Activated CD8-positive, alpha-beta T cell treated with anti-CD3 and anti-CD28 coated beads for 36 hours (primary cell): Measurements from ENCODE around the gene GNAT1. TPM values are rescaled to one million over a fixed set of nuclear protein-coding genes. Genes with fewer than 3 reads are reported as not detected.

Experiments
- ATAC-seq: fragments of 200-7000 bp; cut with Tn5 transposase; one replicate; pipeline ENCODE4 v1.10.0; 2021; ENCODE audit warnings: mild to moderate bottlenecking, moderate library complexity
- CTCF ChIA-PET: fragments of 350-600 bp; sonication (Branson Sonifier 250); formaldehyde crosslinking; loops from one replicate; lab custom pipeline; 2021; ENCODE audit warnings: antibody characterized with exemption; lab: Charles Lee
- POLR2A ChIA-PET: fragments of 350-600 bp; sonication (Branson Sonifier 250); formaldehyde crosslinking; loops from one replicate; lab custom pipeline; 2021; ENCODE audit warnings: antibody characterized with exemption; lab: Charles Lee
- DNase-seq: peaks from one replicate; pipeline ENCODE4 v3.0.0-alpha.2; 2020
- H3K27ac Mint-ChIP-seq: one replicate; pipeline ENCODE4 v1.8.0; 2021; ENCODE audit warnings: mild to moderate bottlenecking, mixed read lengths
- H3K27me3 Mint-ChIP-seq: one replicate; pipeline ENCODE4 v1.8.0; 2021; ENCODE audit warnings: mixed read lengths
- H3K36me3 Mint-ChIP-seq: one replicate; pipeline ENCODE4 v1.8.0; 2021; ENCODE audit warnings: low read depth, mixed read lengths
- H3K4me1 Mint-ChIP-seq: one replicate; pipeline ENCODE4 v1.8.0; 2021; ENCODE audit warnings: low read depth, mixed read lengths
- H3K4me3 Mint-ChIP-seq: one replicate; pipeline ENCODE4 v1.8.0; 2021; ENCODE audit warnings: mild to moderate bottlenecking, moderate library complexity, mixed read lengths
- H3K9me3 Mint-ChIP-seq: one replicate; pipeline ENCODE4 v1.8.0; 2021; ENCODE audit warnings: mixed read lengths
- CTCF ChIP-seq: fragments of 200-600 bp; IDR thresholded peaks from one replicate; pipeline ENCODE4 v1.8.0; 2022; ENCODE audit warnings: antibody characterized with exemption, mild to moderate bottlenecking
- intact Hi-C: fragments of 100-400 bp; cut with micrococcal nuclease; formaldehyde crosslinking; loops from one replicate; pipeline ENCODE4 v1.10.0; 2022
- total RNA-seq, 2 experiments: library from RNA; stranded (reverse); gene quantifications; one replicate each; pipeline ENCODE4 v1.2.3, GENCODE V29; 2021

The GNAT1 gene
- under 1 TPM; 0.11 to 0.23 TPM for total RNA-seq

GRCh38 chr3:50190936-50191660, at the start of gene GNAT1:
TSS of gene GNAT1 (plus strand) at chr3:50191610. CDS start at chr3:50191726, 116 bp downstream.
- no peak within 1 kb of the TSS for H3K4me3 Mint-ChIP-seq
- H3K4me1 Mint-ChIP-seq = peaks cover 11% of the 10 kb centered on the region
- ATAC-seq = no peak
- no peak for DNase-seq
- no peaks in the 10 kb centered on the region for H3K36me3 Mint-ChIP-seq
- no peak for TF ChIP-seq CTCF
- ChIA-PET CTCF (interaction anchor here (0.7 to 7.0 kb wide), 10 partner anchors 29 to 84 kb away, joined by 3 to 204 read pairs (median 13); no protein-coding TSS in a partner anchor), POLR2A (interaction anchor here (0.9 kb wide), 1 partner anchor 36 kb away, joined by 4 read pairs; no protein-coding TSS in a partner anchor)
- H3K27me3 Mint-ChIP-seq = peaks cover 13% of the 10 kb centered on the region
- no peak within 1 kb of the TSS for H3K27ac Mint-ChIP-seq
- intact Hi-C loops = no loop called here
- H3K9me3 Mint-ChIP-seq = no peaks in the 10 kb centered on the region

GRCh38 chr3:50146316-50146901, 45.0 kb upstream of the GNAT1 start:
- no peak for TF ChIP-seq CTCF
- DNase-seq = no peak

GRCh38 chr3:50147016-50147415, 44.4 kb upstream of the GNAT1 start:
- Mint-ChIP-seq H3K36me3 (no peaks in the 10 kb centered on the region), H3K27me3 (no peaks in the 10 kb centered on the region), H3K4me1 (no peaks in the 10 kb centered on the region), H3K4me3 (no peak overlapping the region), H3K27ac (no peak overlapping the region), H3K9me3 (no peaks in the 10 kb centered on the region)
- ChIA-PET POLR2A (no interaction called here), CTCF (no interaction called here)
- TF ChIP-seq CTCF = no peak
- DNase-seq = no peak
- intact Hi-C loops = no loop called here
- no peak for ATAC-seq

More at GRCh38 chr3:50146316-50146901, 45.0 kb upstream of the GNAT1 start:
- no peaks in the 10 kb centered on the region for H3K27me3 Mint-ChIP-seq
- ChIA-PET CTCF (no interaction called here), POLR2A (no interaction called here)
- ATAC-seq = no peak
- no peaks in the 10 kb centered on the region for H3K9me3 Mint-ChIP-seq
- H3K4me3 Mint-ChIP-seq = no peak overlapping the region
- no peak overlapping the region for H3K27ac Mint-ChIP-seq
- H3K4me1 Mint-ChIP-seq = no peaks in the 10 kb centered on the region
- H3K36me3 Mint-ChIP-seq = no peaks in the 10 kb centered on the region
- intact Hi-C loops = no loop called here

- CTCF ChIA-PET = no interaction called here
- intact Hi-C loops = no loop called here
- no peaks in the 10 kb centered on the region for H3K4me1 Mint-ChIP-seq
Observed at GRCh38 chr3:50147447-50147846, 44.0 kb upstream of the GNAT1 start.

More at GRCh38 chr3:50147447-50147846, 44.0 kb upstream of the GNAT1 start:
- no peak for TF ChIP-seq CTCF
- POLR2A ChIA-PET = no interaction called here
- Mint-ChIP-seq H3K27ac (no peak overlapping the region), H3K9me3 (no peaks in the 10 kb centered on the region), H3K27me3 (no peaks in the 10 kb centered on the region), H3K36me3 (no peaks in the 10 kb centered on the region), H3K4me3 (no peak overlapping the region)
- no peak for ATAC-seq
- no peak for DNase-seq
